Smooth muscle cell (in vitro differentiated cells): ENCODE data around the gene HOXD12. TPM values are rescaled to one million over a fixed set of nuclear protein-coding genes. Genes with fewer than 3 reads are reported as not detected.

Source experiments
- DNase-seq: peaks from one replicate; lab custom pipeline; 2025; ENCODE audit not compliant: unreplicated experiment; lab: John Stamatoyannopoulos, UW
- H2AFZ ChIP-seq: fragments of 200-600 bp; sonication (generic); 2 replicates; pipeline ENCODE4 v1.6.0; 2016; ENCODE audit warnings: antibody characterized with exemption, low read depth, mild to moderate bottlenecking
- H3F3A ChIP-seq: fragments of 200-600 bp; sonication (generic); 2 replicates; pipeline ENCODE4 v1.6.0; 2017; ENCODE audit warnings: antibody characterized with exemption, low read depth
- H3K27ac ChIP-seq: fragments of 200-600 bp; sonication (generic); 2 replicates; pipeline ENCODE4 v1.5.1; 2016; ENCODE audit warnings: low read depth, mild to moderate bottlenecking
- H3K27me3 ChIP-seq: fragments of 200-600 bp; sonication (generic); 2 replicates; pipeline ENCODE4 v1.6.1; 2016; ENCODE audit warnings: low read depth, mild to moderate bottlenecking
- H3K36me3 ChIP-seq: fragments of 200-600 bp; sonication (generic); 2 replicates; pipeline ENCODE4 v1.5.1; 2016; ENCODE audit warnings: low read depth
- H3K4me1 ChIP-seq: fragments of 200-600 bp; sonication (generic); 2 replicates; pipeline ENCODE4 v1.5.1; 2016; ENCODE audit warnings: low read depth
- H3K4me2 ChIP-seq: fragments of 200-600 bp; sonication (generic); 2 replicates; pipeline ENCODE4 v1.6.0; 2016; ENCODE audit warnings: mild to moderate bottlenecking
- H3K4me3 ChIP-seq: fragments of 200-600 bp; sonication (generic); 2 replicates; pipeline ENCODE4 v1.5.1; 2016; ENCODE audit warnings: mild to moderate bottlenecking
- H3K79me2 ChIP-seq: fragments of 200-600 bp; sonication (generic); 2 replicates; pipeline ENCODE4 v1.6.0; 2016; ENCODE audit warnings: low read depth, mild to moderate bottlenecking
- H3K9ac ChIP-seq: fragments of 200-600 bp; sonication (generic); 2 replicates; pipeline ENCODE4 v1.6.0; 2016; ENCODE audit warnings: low read depth
- H3K9me3 ChIP-seq: fragments of 200-600 bp; sonication (generic); replicated peaks from 2 replicates; pipeline ENCODE4 v1.5.1; 2016; ENCODE audit warnings: low read depth
- H4K20me1 ChIP-seq: fragments of 200-600 bp; sonication (generic); 2 replicates; pipeline ENCODE4 v1.6.0; 2016; ENCODE audit warnings: low read depth
- CTCF ChIP-seq: fragments of 200-600 bp; sonication (generic); IDR thresholded peaks from 2 replicates; pipeline ENCODE4 v1.5.1; 2017; ENCODE audit warnings: borderline replicate concordance, mild to moderate bottlenecking, antibody characterized with exemption; ENCODE audit not compliant: insufficient read depth, poor library complexity, severe bottlenecking
- WGBS: methylation state at CpG from one replicate; pipeline ENCODE4 v1.1.7; 2016; ENCODE audit warnings: low lambda C conversion rate; 5-methylcytosine and 5-hydroxymethylcytosine counted together
- polyA plus RNA-seq: library from polyadenylated mRNA; unstranded; fragments of >200 nt; fragmentation: Nextera tagmentation; extraction: Ambion mirVana; gene quantifications from 2 replicates; pipeline ENCODE4 v1.2.1, GENCODE V29; 2016
- total RNA-seq: library from RNA; depleted of rRNA; stranded (reverse); fragments of >200 nt; gene quantifications from 2 replicates; pipeline ENCODE4 v1.2.3, GENCODE V29; 2014

HOXD12 gene
- total and polyA plus RNA-seq, 2 experiments from 2014 or later = not detected

GRCh38 chr2:176147210-176147799, 47.7 kb downstream of the HOXD12 start:
- Histone ChIP-seq H3K9ac (no peak overlapping the region), H3K27ac (no peak overlapping the region), H3K4me2 (no peak overlapping the region), H2AFZ (no peak overlapping the region), H3K36me3 (no peaks in the 10 kb centered on the region), H4K20me1 (no peaks in the 10 kb centered on the region), H3F3A (no peaks in the 10 kb centered on the region), H3K79me2 (no peaks in the 10 kb centered on the region), H3K4me1 (no peaks in the 10 kb centered on the region), H3K9me3 (no peaks in the 10 kb centered on the region), H3K4me3 (no peak overlapping the region), H3K27me3 (peaks cover 100% of the 10 kb centered on the region)
- TF ChIP-seq CTCF = no peak
- DNase-seq = no peak
- 21% methylated on average over 31 of the region's 32 CpGs for WGBS

- Histone ChIP-seq H4K20me1 (no peaks in the 10 kb centered on the region), H3F3A (no peaks in the 10 kb centered on the region), H3K4me3 (no peak overlapping the region), H3K79me2 (no peaks in the 10 kb centered on the region), H3K4me2 (no peak overlapping the region), H3K4me1 (no peaks in the 10 kb centered on the region), H3K36me3 (no peaks in the 10 kb centered on the region), H3K27ac (no peak overlapping the region), H2AFZ (no peak overlapping the region), H3K9ac (no peak overlapping the region), H3K27me3 (peaks cover 100% of the 10 kb centered on the region), H3K9me3 (no peaks in the 10 kb centered on the region)
- 8% methylated on average over 28 of the region's 31 CpGs for WGBS
- TF ChIP-seq CTCF = no peak
- no peak for DNase-seq
Measured at GRCh38 chr2:176147800-176148496, 48.4 kb downstream of the HOXD12 start.

- no peaks in the 10 kb centered on the region for H3K4me1 ChIP-seq
- H3K27me3 ChIP-seq = peaks cover 100% of the 10 kb centered on the region
- 35% methylated on average over 11 of the region's 11 CpGs for WGBS
- no peak overlapping the region for H3K27ac ChIP-seq
- no peak overlapping the region for H2AFZ ChIP-seq
- no peaks in the 10 kb centered on the region for H4K20me1 ChIP-seq
- no peak overlapping the region for H3K4me2 ChIP-seq
- H3F3A ChIP-seq = no peaks in the 10 kb centered on the region
- no peaks in the 10 kb centered on the region for H3K9me3 ChIP-seq
- no peak for TF ChIP-seq CTCF
- H3K36me3 ChIP-seq = no peaks in the 10 kb centered on the region
- DNase-seq = no peak
- no peak overlapping the region for H3K9ac ChIP-seq
- no peak overlapping the region for H3K4me3 ChIP-seq
- no peaks in the 10 kb centered on the region for H3K79me2 ChIP-seq
Measured at GRCh38 chr2:176148751-176149421, 49.3 kb downstream of the HOXD12 start.
